PFSK-1 (cell line): Measurements from ENCODE around the gene NUP214.

Experiments used
- FOXP2 ChIP-seq: optimal IDR thresholded peaks from 2 replicates; pipeline ENCODE3; 2011; ENCODE audit warnings: borderline replicate concordance, control low read depth, inconsistent platforms; ENCODE audit not compliant: insufficient read depth; ENCODE audit errors: extremely low read length, extremely low read depth
- POLR2AphosphoS5 ChIP-seq: IDR thresholded peaks from 2 replicates; pipeline ENCODE4 v1.6.1; 2012; ENCODE audit warnings: low read depth, mild to moderate bottlenecking, control low read depth, low read length, moderate library complexity
- SIN3A ChIP-seq: IDR thresholded peaks from 2 replicates; pipeline ENCODE4 v1.6.1; 2012; ENCODE audit warnings: mild to moderate bottlenecking, low read length, moderate library complexity, borderline replicate concordance; ENCODE audit not compliant: insufficient read depth
- TAF1 ChIP-seq: IDR thresholded peaks from 2 replicates; pipeline ENCODE4 v1.6.1; 2012; ENCODE audit warnings: low read length, control low read depth, borderline replicate concordance; ENCODE audit not compliant: insufficient read depth
- TF ChIP-seq, protein P1 (sequence below), 2 experiments: IDR thresholded peaks; 2 replicates each; pipeline versions ENCODE4 v1.6.1 to v1.8.0; 2011 to 2012; ENCODE audit warnings: low read depth in 2 of 2, low read length in 2 of 2, control low read depth in 1 of 2, inconsistent platforms in 1 of 2, mild to moderate bottlenecking in 1 of 2, moderate library complexity in 1 of 2; ENCODE audit not compliant: insufficient read depth in 1 of 2

Gene NUP214

DNA sequence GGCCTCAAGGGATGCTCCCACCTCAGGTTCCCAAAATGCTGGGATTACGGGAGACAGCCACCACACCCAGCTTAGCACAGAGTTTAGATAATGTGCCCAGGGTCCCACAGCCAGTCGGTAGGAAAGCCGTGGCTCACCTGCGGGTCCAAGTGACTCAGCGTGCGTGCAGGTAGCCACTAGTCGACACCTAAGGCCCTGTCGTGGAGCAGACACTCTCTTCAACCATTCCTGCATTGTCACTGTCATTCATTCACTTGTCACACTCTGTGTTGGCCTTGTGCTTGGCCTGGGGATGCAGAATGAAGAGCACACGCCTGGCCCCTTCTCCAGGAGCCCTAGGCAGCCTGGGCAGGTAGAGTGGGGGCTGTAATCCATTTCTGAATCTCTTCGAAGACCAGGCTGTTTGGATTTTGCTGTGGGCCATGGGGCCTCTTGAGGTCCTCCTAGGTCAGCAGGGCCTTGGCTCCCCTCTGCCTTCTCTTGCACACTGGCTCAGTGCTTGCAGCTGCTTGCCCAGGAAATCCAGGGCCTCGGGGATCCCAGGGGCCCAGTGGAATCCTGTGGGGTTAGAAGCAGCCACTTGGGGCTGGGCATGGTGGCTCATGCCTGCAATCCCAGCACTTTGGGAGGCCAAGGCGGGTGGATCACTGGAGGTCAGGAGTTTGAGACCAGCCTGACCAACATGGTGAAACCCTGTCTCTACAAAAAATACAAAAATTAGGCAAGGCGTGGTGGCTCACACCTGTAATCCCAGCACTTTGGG lies 35.2 kb upstream of the NUP214 start:
- TF ChIP-seq, protein P1, sequence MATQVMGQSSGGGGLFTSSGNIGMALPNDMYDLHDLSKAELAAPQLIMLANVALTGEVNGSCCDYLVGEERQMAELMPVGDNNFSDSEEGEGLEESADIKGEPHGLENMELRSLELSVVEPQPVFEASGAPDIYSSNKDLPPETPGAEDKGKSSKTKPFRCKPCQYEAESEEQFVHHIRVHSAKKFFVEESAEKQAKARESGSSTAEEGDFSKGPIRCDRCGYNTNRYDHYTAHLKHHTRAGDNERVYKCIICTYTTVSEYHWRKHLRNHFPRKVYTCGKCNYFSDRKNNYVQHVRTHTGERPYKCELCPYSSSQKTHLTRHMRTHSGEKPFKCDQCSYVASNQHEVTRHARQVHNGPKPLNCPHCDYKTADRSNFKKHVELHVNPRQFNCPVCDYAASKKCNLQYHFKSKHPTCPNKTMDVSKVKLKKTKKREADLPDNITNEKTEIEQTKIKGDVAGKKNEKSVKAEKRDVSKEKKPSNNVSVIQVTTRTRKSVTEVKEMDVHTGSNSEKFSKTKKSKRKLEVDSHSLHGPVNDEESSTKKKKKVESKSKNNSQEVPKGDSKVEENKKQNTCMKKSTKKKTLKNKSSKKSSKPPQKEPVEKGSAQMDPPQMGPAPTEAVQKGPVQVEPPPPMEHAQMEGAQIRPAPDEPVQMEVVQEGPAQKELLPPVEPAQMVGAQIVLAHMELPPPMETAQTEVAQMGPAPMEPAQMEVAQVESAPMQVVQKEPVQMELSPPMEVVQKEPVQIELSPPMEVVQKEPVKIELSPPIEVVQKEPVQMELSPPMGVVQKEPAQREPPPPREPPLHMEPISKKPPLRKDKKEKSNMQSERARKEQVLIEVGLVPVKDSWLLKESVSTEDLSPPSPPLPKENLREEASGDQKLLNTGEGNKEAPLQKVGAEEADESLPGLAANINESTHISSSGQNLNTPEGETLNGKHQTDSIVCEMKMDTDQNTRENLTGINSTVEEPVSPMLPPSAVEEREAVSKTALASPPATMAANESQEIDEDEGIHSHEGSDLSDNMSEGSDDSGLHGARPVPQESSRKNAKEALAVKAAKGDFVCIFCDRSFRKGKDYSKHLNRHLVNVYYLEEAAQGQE (IDR thresholded peaks at IDR 0.05; ENCODE audit: insufficient read depth in 1 of 2, low read depth in 2 of 2, low read length in 2 of 2): no peak
- TF ChIP-seq SIN3A: no peak
- TF ChIP-seq POLR2AphosphoS5: no peak
- no peak for TF ChIP-seq TAF1
- no peak for TF ChIP-seq FOXP2

DNA sequence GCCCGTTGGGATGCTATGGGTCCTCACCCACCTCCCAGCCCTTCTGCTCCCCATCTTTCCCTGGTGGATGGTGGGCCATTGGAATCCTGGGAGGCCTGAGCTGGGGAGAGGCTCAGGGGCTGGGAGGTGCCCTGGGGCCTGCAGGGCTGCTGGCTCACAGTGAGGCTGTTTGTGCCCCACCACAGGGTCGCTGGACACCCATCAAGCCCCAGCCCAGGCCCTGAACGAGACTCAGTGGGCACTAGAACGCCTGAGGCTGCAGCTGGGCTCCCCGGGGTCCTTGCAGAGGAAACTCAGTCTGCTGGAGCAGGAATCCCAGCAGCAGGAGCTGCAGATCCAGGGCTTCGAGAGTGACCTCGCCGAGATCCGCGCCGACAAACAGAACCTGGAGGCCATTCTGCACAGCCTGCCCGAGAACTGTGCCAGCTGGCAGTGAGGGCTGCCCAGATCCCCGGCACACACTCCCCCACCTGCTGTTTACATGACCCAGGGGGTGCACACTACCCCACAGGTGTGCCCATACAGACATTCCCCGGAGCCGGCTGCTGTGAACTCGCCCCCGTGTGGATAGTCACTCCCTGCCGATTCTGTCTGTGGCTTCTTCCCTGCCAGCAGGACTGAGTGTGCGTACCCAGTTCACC lies 33.9 kb upstream of the NUP214 start:
- TF ChIP-seq, protein P1 (IDR thresholded peaks at IDR 0.05; ENCODE audit: insufficient read depth in 1 of 2, low read depth in 2 of 2, low read length in 2 of 2): no peak
- TF ChIP-seq POLR2AphosphoS5: no peak
- TF ChIP-seq SIN3A: no peak
- no peak for TF ChIP-seq FOXP2
- TF ChIP-seq TAF1: no peak

DNA sequence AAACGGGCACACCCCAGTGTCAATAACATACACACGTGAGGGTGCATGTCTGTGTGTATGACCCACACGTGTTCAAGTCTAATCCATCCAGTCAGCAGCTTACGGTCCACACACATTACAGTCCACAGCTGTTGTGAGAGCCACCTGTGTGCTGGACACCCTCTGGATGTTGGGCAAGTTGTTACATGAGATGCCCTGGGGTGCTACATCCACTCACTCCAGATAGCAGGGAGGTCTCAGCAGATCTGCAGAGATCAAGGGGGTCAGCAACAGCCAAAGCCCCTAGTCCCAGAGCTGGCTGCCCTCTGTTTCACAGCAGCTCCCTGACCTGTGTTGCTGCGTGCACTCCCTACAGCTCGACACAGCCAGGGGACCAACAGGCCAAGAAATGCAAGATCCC lies 33.4 kb upstream of the NUP214 start:
- TF ChIP-seq SIN3A (no peak), FOXP2 (no peak), POLR2AphosphoS5 (no peak), TAF1 (no peak)
- TF ChIP-seq, protein P1 (IDR thresholded peaks at IDR 0.05; ENCODE audit: insufficient read depth in 1 of 2, low read depth in 2 of 2, low read length in 2 of 2): no peak

DNA sequence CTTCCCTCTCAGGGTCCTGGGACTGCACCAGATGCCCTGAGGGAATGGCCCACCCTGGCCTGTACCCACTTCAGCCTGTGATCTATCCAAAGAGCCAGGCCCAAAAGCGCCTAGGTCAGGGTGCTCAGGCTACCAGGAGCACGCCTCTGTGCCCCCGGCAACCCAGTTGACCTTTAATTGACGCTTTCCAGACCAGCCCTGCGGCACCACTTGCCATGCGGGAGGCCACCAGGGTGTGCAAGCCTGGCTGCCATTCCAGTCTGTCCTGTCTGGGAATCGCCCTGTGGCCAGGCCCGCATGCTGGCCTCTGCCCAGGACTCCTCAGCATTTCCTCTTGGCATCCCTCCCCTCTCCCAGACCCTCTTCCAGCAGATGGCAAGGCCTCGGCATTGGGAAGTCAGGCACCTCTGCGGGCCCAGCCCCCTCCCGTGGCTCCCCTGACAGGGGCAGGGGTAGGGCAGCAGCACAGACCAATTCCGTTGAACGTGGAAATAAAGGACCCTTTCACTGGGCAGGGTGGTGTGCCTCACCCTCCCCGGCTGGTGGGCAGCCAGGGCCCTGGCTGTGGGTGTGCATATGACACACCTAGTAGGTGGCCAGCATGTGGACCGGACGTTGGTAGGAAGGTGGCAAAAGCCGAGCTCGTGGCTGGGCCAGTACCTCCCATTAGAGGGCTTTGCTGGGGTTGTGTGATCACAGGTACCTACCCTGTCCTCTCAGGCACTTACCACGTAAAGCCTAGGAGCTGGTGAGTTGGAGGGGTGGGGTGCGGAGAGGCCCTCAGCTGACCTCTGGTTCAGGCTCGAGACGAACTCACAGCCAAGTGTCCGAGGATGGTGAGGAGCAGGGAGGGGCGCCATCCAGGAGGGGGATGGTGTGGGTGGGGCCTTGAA lies 32.6 kb upstream of the NUP214 start:
- TF ChIP-seq TAF1 (no peak), FOXP2 (no peak), POLR2AphosphoS5 (no peak), SIN3A (no peak)
- TF ChIP-seq, protein P1 (IDR thresholded peaks at IDR 0.05; ENCODE audit: insufficient read depth in 1 of 2, low read depth in 2 of 2, low read length in 2 of 2): no peak
